ENCODE measurements around the gene PTDSS2. TPM values are rescaled to one million over a fixed set of nuclear protein-coding genes. Genes with fewer than 3 reads are reported as not detected.

The PTDSS2 gene
- total and polyA plus RNA-seq, 2 of the 4 experiments (the other 2 are of a cell fraction) = 23.5 to 26.6 TPM

GRCh38 chr11:476416-476815 lies 26.3 kb downstream of the PTDSS2 start:
- Histone ChIP-seq H3K4me3 (ENCODE audit: insufficient read depth, low read depth, low read length) (no peak overlapping the region), H3K27me3 (ENCODE audit: control insufficient read depth, insufficient read depth, low read length) (no peaks in the 10 kb centered on the region), H2BK20ac (ENCODE audit: low read depth, low read length) (no peak overlapping the region), H3K36me3 (ENCODE audit: control insufficient read depth, insufficient read depth, low read length) (peaks cover 5% of the 10 kb centered on the region), H3K4ac (ENCODE audit: low read depth, low read length) (no peak overlapping the region), H3K9me1 (ENCODE audit: insufficient read depth, low read length) (peaks cover 6% of the 10 kb centered on the region), H4K20me1 (ENCODE audit: insufficient read depth, low read length) (peaks cover 8% of the 10 kb centered on the region), H3K14ac (replicated peaks; ENCODE audit: low read depth, low read length) (no peak overlapping the region), H3K79me1 (ENCODE audit: low read depth in 1 of 2, low read length in 2 of 2) (peaks cover 18 to 47% of the 10 kb centered on the region in 2 experiments), H3K4me1 (ENCODE audit: control insufficient read depth, insufficient read depth, low read length) (no peaks in the 10 kb centered on the region), H3K9ac (ENCODE audit: low read depth, low read length) (no peak overlapping the region), H3K56ac (ENCODE audit: extremely low read depth, insufficient read depth, low read length) (no peak overlapping the region), H2AK5ac (ENCODE audit: low read depth, low read length) (no peak overlapping the region), H2BK5ac (ENCODE audit: low read depth, low read length, poor library complexity, severe bottlenecking) (no peak overlapping the region), H4K8ac (ENCODE audit: low read depth in 2 of 2, low read length in 2 of 2) (no peak overlapping the region), H3K18ac (ENCODE audit: low read depth, low read length) (no peak overlapping the region), H2AFZ (replicated peaks; ENCODE audit: low read length, poor library complexity) (no peak overlapping the region), H2AK9ac (replicated peaks; ENCODE audit: low read depth, low read length, poor library complexity) (no peak overlapping the region), H3K23ac (ENCODE audit: low read depth, low read length) (no peak overlapping the region), H2BK15ac (ENCODE audit: low read depth, low read length) (no peak overlapping the region), H3K27ac (ENCODE audit: insufficient read depth, low read length) (no peak overlapping the region), H4K91ac (ENCODE audit: insufficient read depth, low read depth, low read length) (no peak overlapping the region), H3K4me2 (ENCODE audit: low read depth, low read length) (no peak overlapping the region), H3K9me3 (ENCODE audit: control insufficient read depth, insufficient read depth, low read length) (no peaks in the 10 kb centered on the region), H2BK120ac (ENCODE audit: low read depth, low read length) (no peak overlapping the region), H4K5ac (ENCODE audit: low read depth, low read length) (no peak overlapping the region)
- no peak for ATAC-seq (ENCODE audit: low read depth)
- ChIA-PET CTCF (no interaction called here), POLR2A (ENCODE audit: unreplicated experiment) (no interaction called here)
- in situ Hi-C loops (cut with MboI; ENCODE audit: low sequenced_read_pairs) (no loop called here), dilution Hi-C loops (cut with HindIII; ENCODE audit: low sequenced_read_pairs, unreplicated experiment) (no loop called here), intact Hi-C loops (cut with micrococcal nuclease) (no loop called here)
- DNase-seq = no peak
- TF ChIP-seq CHD1 (IDR thresholded peaks at IDR 0.05; ENCODE audit: low read depth, low read length) (no peak), CEBPB (IDR thresholded peaks at IDR 0.05; ENCODE audit: low read depth, low read length) (no peak), MAZ (IDR thresholded peaks at IDR 0.05; ENCODE audit: borderline replicate concordance, low read depth, low read length) (no peak), NFE2L2 (IDR thresholded peaks at IDR 0.05; ENCODE audit: low read depth, low read length) (no peak), FOS (IDR thresholded peaks at IDR 0.05; ENCODE audit: low read depth, low read length) (no peak), MXI1 (IDR thresholded peaks at IDR 0.05; ENCODE audit: borderline replicate concordance, low read depth, low read length) (no peak), RCOR1 (IDR thresholded peaks at IDR 0.05; ENCODE audit: insufficient replicate concordance, low read length) (no peak), BHLHE40 (IDR thresholded peaks at IDR 0.05; ENCODE audit: low read depth, low read length) (no peak), POLR2A (IDR thresholded peaks at IDR 0.05; ENCODE audit: low read depth, low read length) (no peak), MAFK (IDR thresholded peaks at IDR 0.05; ENCODE audit: low read depth, low read length) (no peak), USF2 (IDR thresholded peaks at IDR 0.05; ENCODE audit: low read depth, low read length) (no peak), RFX5 (IDR thresholded peaks at IDR 0.05; ENCODE audit: low read depth, low read length) (no peak), SMC3 (IDR thresholded peaks at IDR 0.05; ENCODE audit: low read depth, low read length) (no peak), RAD21 (IDR thresholded peaks at IDR 0.05; ENCODE audit: low read length) (no peak)
- TF ChIP-seq, protein P1, sequence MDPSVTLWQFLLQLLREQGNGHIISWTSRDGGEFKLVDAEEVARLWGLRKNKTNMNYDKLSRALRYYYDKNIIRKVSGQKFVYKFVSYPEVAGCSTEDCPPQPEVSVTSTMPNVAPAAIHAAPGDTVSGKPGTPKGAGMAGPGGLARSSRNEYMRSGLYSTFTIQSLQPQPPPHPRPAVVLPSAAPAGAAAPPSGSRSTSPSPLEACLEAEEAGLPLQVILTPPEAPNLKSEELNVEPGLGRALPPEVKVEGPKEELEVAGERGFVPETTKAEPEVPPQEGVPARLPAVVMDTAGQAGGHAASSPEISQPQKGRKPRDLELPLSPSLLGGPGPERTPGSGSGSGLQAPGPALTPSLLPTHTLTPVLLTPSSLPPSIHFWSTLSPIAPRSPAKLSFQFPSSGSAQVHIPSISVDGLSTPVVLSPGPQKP (IDR thresholded peaks at IDR 0.05; ENCODE audit: borderline replicate concordance, low read depth, low read length) = no peak
- TF ChIP-seq, protein P2, sequence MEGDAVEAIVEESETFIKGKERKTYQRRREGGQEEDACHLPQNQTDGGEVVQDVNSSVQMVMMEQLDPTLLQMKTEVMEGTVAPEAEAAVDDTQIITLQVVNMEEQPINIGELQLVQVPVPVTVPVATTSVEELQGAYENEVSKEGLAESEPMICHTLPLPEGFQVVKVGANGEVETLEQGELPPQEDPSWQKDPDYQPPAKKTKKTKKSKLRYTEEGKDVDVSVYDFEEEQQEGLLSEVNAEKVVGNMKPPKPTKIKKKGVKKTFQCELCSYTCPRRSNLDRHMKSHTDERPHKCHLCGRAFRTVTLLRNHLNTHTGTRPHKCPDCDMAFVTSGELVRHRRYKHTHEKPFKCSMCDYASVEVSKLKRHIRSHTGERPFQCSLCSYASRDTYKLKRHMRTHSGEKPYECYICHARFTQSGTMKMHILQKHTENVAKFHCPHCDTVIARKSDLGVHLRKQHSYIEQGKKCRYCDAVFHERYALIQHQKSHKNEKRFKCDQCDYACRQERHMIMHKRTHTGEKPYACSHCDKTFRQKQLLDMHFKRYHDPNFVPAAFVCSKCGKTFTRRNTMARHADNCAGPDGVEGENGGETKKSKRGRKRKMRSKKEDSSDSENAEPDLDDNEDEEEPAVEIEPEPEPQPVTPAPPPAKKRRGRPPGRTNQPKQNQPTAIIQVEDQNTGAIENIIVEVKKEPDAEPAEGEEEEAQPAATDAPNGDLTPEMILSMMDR (conservative IDR thresholded peaks at IDR 0.05; ENCODE audit: low read depth, low read length) = no peak
- WGBS, 2 experiments (ENCODE audit: extremely low coverage in 2 of 2, insufficient read length in 1 of 2) = 97% methylated on average over 15 of the region's 15 CpGs; no CpG with 5 or more reads in 1 of the 2 experiments
- BruUV-seq (replicated peaks) = no TSS peak
